Activated CD4-positive, alpha-beta T cell treated with anti-CD3 and anti-CD28 coated beads for 24 hours (primary cell): ENCODE results near the gene EFL1.
"Not testable (repeated sequence)": the region's sequence is repeated elsewhere in the genome, so short reads cannot be mapped to it uniquely, and the experiment has no call there.

ENCODE experiments used
- DNase-seq, 2 donors: peaks; one replicate each; pipeline ENCODE4 v3.0.0-alpha.2; 2020; ENCODE audit warnings: low read depth in 2 of 2

Gene EFL1

GRCh38 chr15:82197733-82198594, 64.6 kb downstream of the EFL1 start:
- peak; percentile 43 to 45 for DNase-seq

- DNase-seq = no peak
Observed at GRCh38 chr15:82196353-82196752, 66.2 kb downstream of the EFL1 start.

- not testable (repeated sequence) for DNase-seq
Observed at GRCh38 chr15:82195818-82196217, 66.7 kb downstream of the EFL1 start.

- not testable (repeated sequence) for DNase-seq
Observed at GRCh38 chr15:82194488-82194887, 68.0 kb downstream of the EFL1 start.

GRCh38 chr15:82193435-82193834, 69.1 kb downstream of the EFL1 start:
- DNase-seq = not testable (repeated sequence)

GRCh38 chr15:82192394-82192793, 70.1 kb downstream of the EFL1 start:
- not testable (repeated sequence) for DNase-seq

GRCh38 chr15:82186719-82187406, 75.7 kb downstream of the EFL1 start:
- no peak for DNase-seq

- DNase-seq = no peak
Observed at GRCh38 chr15:82186161-82186560, 76.4 kb downstream of the EFL1 start.

GRCh38 chr15:82184776-82185175, 77.8 kb downstream of the EFL1 start:
- no peak for DNase-seq

GRCh38 chr15:82184355-82184754, 78.2 kb downstream of the EFL1 start:
- no peak for DNase-seq

GRCh38 chr15:82183121-82184031, 79.2 kb downstream of the EFL1 start:
- no peak for DNase-seq

- DNase-seq = no peak
Observed at GRCh38 chr15:82181371-82181770, 81.2 kb downstream of the EFL1 start.

- no peak for DNase-seq
Observed at GRCh38 chr15:82178061-82178460, 84.5 kb downstream of the EFL1 start.

GRCh38 chr15:82177291-82178010, 85.1 kb downstream of the EFL1 start:
- no peak for DNase-seq

- DNase-seq = no peak
Observed at GRCh38 chr15:82176542-82176941, 86.0 kb downstream of the EFL1 start.

GRCh38 chr15:82174471-82175235, 87.9 kb downstream of the EFL1 start:
- no peak for DNase-seq

- DNase-seq = no peak
Observed at GRCh38 chr15:82173108-82173507, 89.4 kb downstream of the EFL1 start.

GRCh38 chr15:82172506-82172905, 90.0 kb downstream of the EFL1 start:
- DNase-seq = no peak

- no peak for DNase-seq
Observed at GRCh38 chr15:82168757-82169156, 93.8 kb downstream of the EFL1 start.

GRCh38 chr15:82168296-82168695, 94.2 kb downstream of the EFL1 start:
- no peak for DNase-seq

GRCh38 chr15:82165948-82166376, 96.6 kb downstream of the EFL1 start:
- DNase-seq = no peak
